Neural cell (in vitro differentiated cells): ENCODE measurements around the gene CACNA1I. TPM values are rescaled to one million over a fixed set of nuclear protein-coding genes. Genes with fewer than 3 reads are reported as not detected.

Experiments
- H2AFZ ChIP-seq: fragments of 200-600, 300-800 bp; sonication (generic), shearing (Covaris generic); 2 replicates; pipeline ENCODE4 v1.6.0; 2014; ENCODE audit warnings: low read depth, mild to moderate bottlenecking, antibody characterized with exemption, low read length, moderate library complexity
- H3F3A ChIP-seq: fragments of 200-600 bp; shearing (Covaris generic); 2 replicates; pipeline ENCODE4 v1.6.1; 2016; ENCODE audit warnings: mild to moderate bottlenecking, moderate library complexity, mixed read lengths, antibody characterized with exemption, low read length; ENCODE audit not compliant: insufficient read depth, poor library complexity, severe bottlenecking
- H3K27ac ChIP-seq: fragments of 200-600, 300-800 bp; sonication (generic), shearing (Covaris generic); 2 replicates; pipeline ENCODE4 v1.5.1; 2014; ENCODE audit warnings: mild to moderate bottlenecking, low read length, moderate library complexity
- H3K27me3 ChIP-seq: fragments of 300-800, 200-600 bp; sonication (generic), shearing (Covaris generic); 2 replicates; pipeline ENCODE4 v1.6.0; 2014; ENCODE audit warnings: mild to moderate bottlenecking, low read depth, low read length, moderate library complexity; ENCODE audit not compliant: insufficient read depth
- H3K36me3 ChIP-seq: fragments of 300-800, 200-600 bp; sonication (generic), shearing (Covaris generic); 2 replicates; pipeline ENCODE4 v1.5.1; 2014; ENCODE audit warnings: mild to moderate bottlenecking, antibody characterized with exemption, low read length, moderate library complexity; ENCODE audit not compliant: insufficient read depth
- H3K4me2 ChIP-seq: fragments of 300-800, 200-600 bp; sonication (generic), shearing (Covaris generic); 2 replicates; pipeline ENCODE4 v1.6.0; 2014; ENCODE audit warnings: mild to moderate bottlenecking, low read length
- H3K4me3 ChIP-seq: fragments of 300-800, 200-600 bp; sonication (generic), shearing (Covaris generic); 2 replicates; pipeline ENCODE4 v1.5.1; 2014; ENCODE audit warnings: mild to moderate bottlenecking, low read length, moderate library complexity
- H3K79me2 ChIP-seq: fragments of 200-600 bp; shearing (Covaris generic); replicated peaks from 2 replicates; pipeline ENCODE4 v1.6.0; 2014; ENCODE audit warnings: mild to moderate bottlenecking, low read length, moderate library complexity; ENCODE audit not compliant: insufficient read depth
- H3K9ac ChIP-seq: fragments of 300-800, 200-600 bp; sonication (generic), shearing (Covaris generic); 2 replicates; pipeline ENCODE4 v1.6.1; 2016; ENCODE audit warnings: mild to moderate bottlenecking, low read length, mixed read lengths
- H3K9me2 ChIP-seq: fragments of 200-600 bp; shearing (Covaris generic); 2 replicates; pipeline ENCODE4 v1.6.1; 2016; ENCODE audit warnings: mild to moderate bottlenecking, low read length, mixed read lengths; ENCODE audit not compliant: insufficient read depth
- H3K9me3 ChIP-seq: fragments of 200-600, 300-800 bp; sonication (generic), shearing (Covaris generic); 2 replicates; pipeline ENCODE4 v1.6.1; 2016; ENCODE audit warnings: mild to moderate bottlenecking, mixed run types, low read length, moderate library complexity, mixed read lengths
- H4K20me1 ChIP-seq: fragments of 200-600 bp; shearing (Covaris generic); 2 replicates; pipeline ENCODE4 v1.6.1; 2016; ENCODE audit warnings: mild to moderate bottlenecking, mixed run types; ENCODE audit not compliant: insufficient read depth
- CTCF ChIP-seq: fragments of 450-650 bp; IDR thresholded peaks from 2 replicates; pipeline ENCODE4 v1.5.1; 2014; ENCODE audit warnings: antibody characterized with exemption, mild to moderate bottlenecking, moderate library complexity; ENCODE audit not compliant: poor library complexity, severe bottlenecking
- EP300 ChIP-seq: fragments of 450-650 bp; conservative IDR thresholded peaks from 2 replicates; pipeline ENCODE4 v1.6.1; 2014; ENCODE audit warnings: antibody characterized with exemption, mild to moderate bottlenecking, moderate library complexity; ENCODE audit not compliant: poor library complexity, severe bottlenecking
- EZH2 ChIP-seq: fragments of 200-600, 300-800 bp; shearing (Covaris generic), sonication (generic); IDR thresholded peaks from 2 replicates; pipeline ENCODE4 v1.6.1; 2014; ENCODE audit warnings: antibody characterized with exemption, low read length, borderline replicate concordance, mild to moderate bottlenecking; ENCODE audit not compliant: insufficient read depth, poor library complexity, severe bottlenecking
- MXI1 ChIP-seq: fragments of 450-650 bp; conservative IDR thresholded peaks from 2 replicates; pipeline ENCODE4 v1.6.1; 2014; ENCODE audit warnings: antibody characterized with exemption, mild to moderate bottlenecking; ENCODE audit not compliant: poor library complexity, severe bottlenecking
- POLR2AphosphoS5 ChIP-seq: IDR thresholded peaks from 2 replicates; pipeline ENCODE4 v1.6.1; 2012
- RAD21 ChIP-seq: fragments of 450-650 bp; conservative IDR thresholded peaks from 2 replicates; pipeline ENCODE4 v1.6.1; 2014; ENCODE audit warnings: antibody characterized with exemption, mild to moderate bottlenecking, moderate library complexity
- REST ChIP-seq: IDR thresholded peaks from 2 replicates; pipeline ENCODE4 v1.6.1; 2012; ENCODE audit warnings: borderline replicate concordance
- SMC3 ChIP-seq: fragments of 450-650 bp; conservative IDR thresholded peaks from 2 replicates; pipeline ENCODE4 v1.6.1; 2014; ENCODE audit warnings: antibody characterized with exemption, mild to moderate bottlenecking, moderate library complexity; ENCODE audit not compliant: poor library complexity
- TAF1 ChIP-seq: IDR thresholded peaks from 2 replicates; pipeline ENCODE4 v1.6.1; 2012; ENCODE audit warnings: low read depth
- polyA plus RNA-seq: library from polyadenylated mRNA; depleted of rRNA; stranded (reverse); fragments of >200 nt; gene quantifications from 2 replicates; pipeline ENCODE4 v1.2.3, GENCODE V29; 2014

The CACNA1I gene
- polyA plus RNA-seq, 1 donor from 2014 or later, result 1.9 TPM

- Histone ChIP-seq H3F3A (no peaks in the 10 kb centered on the region), H3K79me2 (no peaks in the 10 kb centered on the region), H3K27me3 (no peaks in the 10 kb centered on the region), H3K27ac (no peak overlapping the region), H3K36me3 (no peaks in the 10 kb centered on the region), H3K9me2 (no peaks in the 10 kb centered on the region), H3K4me3 (no peak overlapping the region), H2AFZ (no peak overlapping the region), H3K9ac (no peak overlapping the region), H4K20me1 (no peaks in the 10 kb centered on the region), H3K4me2 (no peak overlapping the region), H3K9me3 (no peaks in the 10 kb centered on the region)
- no peak for TF ChIP-seq CTCF
- no peak for TF ChIP-seq TAF1
- no peak for TF ChIP-seq RAD21
- TF ChIP-seq REST, result no peak
- no peak for TF ChIP-seq EZH2
- no peak for TF ChIP-seq POLR2AphosphoS5
Measured at GRCh38 chr22:39581303-39581702, 10.8 kb downstream of the CACNA1I start.

- Histone ChIP-seq H3F3A (no peaks in the 10 kb centered on the region), H3K9me2 (no peaks in the 10 kb centered on the region)
Measured at GRCh38 chr22:39583066-39583667, 12.6 kb downstream of the CACNA1I start.

More at GRCh38 chr22:39583066-39583667, 12.6 kb downstream of the CACNA1I start:
- H3K9ac ChIP-seq, result no peak overlapping the region
- no peaks in the 10 kb centered on the region for H4K20me1 ChIP-seq
- H3K27ac ChIP-seq, result no peak overlapping the region
- TF ChIP-seq MXI1 (no peak), EP300 (no peak), REST (no peak), CTCF (no peak), POLR2AphosphoS5 (no peak), SMC3 (no peak), TAF1 (no peak)
- no peaks in the 10 kb centered on the region for H3K27me3 ChIP-seq
- H3K36me3 ChIP-seq, result no peaks in the 10 kb centered on the region
- H2AFZ ChIP-seq, result no peak overlapping the region
- no peak overlapping the region for H3K4me3 ChIP-seq
- no peak overlapping the region for H3K4me2 ChIP-seq
- no peaks in the 10 kb centered on the region for H3K79me2 ChIP-seq
- H3K9me3 ChIP-seq, result no peaks in the 10 kb centered on the region
